OCI-LY1 (cell line): ENCODE results near the gene KCNMA1.

Experiments
- H2AFZ ChIP-seq: fragments of 200-600 bp; sonication (generic), shearing (Covaris generic); 2 replicates; pipeline ENCODE4 v1.6.0; 2014; ENCODE audit warnings: antibody characterized with exemption, mild to moderate bottlenecking, low read length
- H3F3A ChIP-seq: fragments of 200-600 bp; sonication (generic), shearing (Covaris generic); 2 replicates; pipeline ENCODE4 v1.6.0; 2014; ENCODE audit warnings: mild to moderate bottlenecking, antibody characterized with exemption, low read length, moderate library complexity; ENCODE audit not compliant: insufficient read depth
- H3K27ac ChIP-seq: fragments of 200-600 bp; sonication (generic); 2 replicates; pipeline ENCODE4 v1.5.1; 2014; ENCODE audit warnings: low read length, mixed run types, mild to moderate bottlenecking, low read depth; ENCODE audit not compliant: poor library complexity, severe bottlenecking
- H3K27me3 ChIP-seq: fragments of 200-600 bp; sonication (generic); 2 replicates; pipeline ENCODE4 v1.6.0; 2014; ENCODE audit warnings: antibody characterized with exemption, mild to moderate bottlenecking, low read length, moderate library complexity; ENCODE audit not compliant: insufficient read depth
- H3K36me3 ChIP-seq: fragments of 200-600 bp; sonication (generic); 2 replicates; pipeline ENCODE4 v1.6.1; 2014; ENCODE audit warnings: mild to moderate bottlenecking, antibody characterized with exemption, low read length, moderate library complexity, mixed read lengths; ENCODE audit not compliant: insufficient read depth
- H3K4me1 ChIP-seq: fragments of 200-600 bp; sonication (generic); 2 replicates; pipeline ENCODE4 v1.5.1; 2014; ENCODE audit warnings: mild to moderate bottlenecking, low read length, moderate library complexity; ENCODE audit not compliant: insufficient read depth, severe bottlenecking
- H3K4me2 ChIP-seq: fragments of 200-600 bp; sonication (generic), shearing (Covaris generic); 2 replicates; pipeline ENCODE4 v1.6.1; 2014; ENCODE audit warnings: low read length
- H3K4me3 ChIP-seq: fragments of 200-600 bp; sonication (generic); 2 replicates; pipeline ENCODE4 v1.5.1; 2014; ENCODE audit warnings: low read length, low read depth, mild to moderate bottlenecking, mixed read lengths; ENCODE audit not compliant: poor library complexity, severe bottlenecking
- H3K79me2 ChIP-seq: fragments of 200-600 bp; shearing (Covaris generic); 2 replicates; pipeline ENCODE4 v1.6.1; 2016; ENCODE audit warnings: mixed run types, low read length, mixed read lengths; ENCODE audit not compliant: insufficient read depth
- H3K9ac ChIP-seq: fragments of 200-600 bp; sonication (generic), shearing (Covaris generic); 2 replicates; pipeline ENCODE4 v1.6.1; 2014; ENCODE audit warnings: mild to moderate bottlenecking, low read length, mixed read lengths
- H3K9me2 ChIP-seq: fragments of 200-600 bp; sonication (generic), shearing (Covaris generic); 2 replicates; pipeline ENCODE4 v1.6.1; 2014; ENCODE audit warnings: low read depth, mild to moderate bottlenecking, low read length, mixed read lengths
- H3K9me3 ChIP-seq: fragments of 200-600 bp; shearing (Covaris generic); 2 replicates; pipeline ENCODE4 v1.6.1; 2014; ENCODE audit warnings: low read length, mixed read lengths
- H4K20me1 ChIP-seq: fragments of 200-600 bp; sonication (generic), shearing (Covaris generic); 2 replicates; pipeline ENCODE4 v1.6.0; 2016; ENCODE audit warnings: mild to moderate bottlenecking, low read length; ENCODE audit not compliant: insufficient read depth
- EZH2 ChIP-seq: fragments of 200-600 bp; sonication (generic), shearing (Covaris generic); IDR thresholded peaks from 2 replicates; pipeline ENCODE4 v1.8.0; 2017; ENCODE audit warnings: borderline replicate concordance, mixed run types, mild to moderate bottlenecking, antibody characterized with exemption, low read length, moderate library complexity, mixed read lengths
- TF ChIP-seq, protein P1 (sequence below): fragments of 200-600 bp; sonication (generic), shearing (Covaris generic); IDR thresholded peaks from 2 replicates; pipeline ENCODE4 v1.5.1; 2017; ENCODE audit warnings: mild to moderate bottlenecking, antibody characterized with exemption, low read length, moderate library complexity, mixed read lengths

The KCNMA1 gene

DNA sequence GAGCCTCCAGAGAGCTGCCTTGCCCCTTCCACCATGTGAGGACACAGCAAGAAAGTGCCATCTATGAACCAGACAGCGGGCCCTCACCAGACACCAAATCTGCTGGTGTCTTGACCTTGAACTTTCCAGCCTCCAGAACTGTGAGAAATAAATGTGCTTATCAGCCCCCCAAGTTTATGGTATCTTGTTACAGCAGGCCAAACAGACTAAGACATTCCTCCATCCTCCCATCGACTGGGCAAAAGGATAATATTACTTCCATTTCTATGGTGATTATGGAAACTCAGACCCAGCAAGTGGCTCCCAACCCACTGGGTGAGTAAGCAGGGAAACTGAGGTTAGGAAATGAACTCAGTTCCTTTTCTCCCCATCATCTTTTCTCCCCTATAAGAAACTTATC, 288.4 kb downstream of the KCNMA1 start:
- no peak for TF ChIP-seq EZH2
- TF ChIP-seq, protein P1, sequence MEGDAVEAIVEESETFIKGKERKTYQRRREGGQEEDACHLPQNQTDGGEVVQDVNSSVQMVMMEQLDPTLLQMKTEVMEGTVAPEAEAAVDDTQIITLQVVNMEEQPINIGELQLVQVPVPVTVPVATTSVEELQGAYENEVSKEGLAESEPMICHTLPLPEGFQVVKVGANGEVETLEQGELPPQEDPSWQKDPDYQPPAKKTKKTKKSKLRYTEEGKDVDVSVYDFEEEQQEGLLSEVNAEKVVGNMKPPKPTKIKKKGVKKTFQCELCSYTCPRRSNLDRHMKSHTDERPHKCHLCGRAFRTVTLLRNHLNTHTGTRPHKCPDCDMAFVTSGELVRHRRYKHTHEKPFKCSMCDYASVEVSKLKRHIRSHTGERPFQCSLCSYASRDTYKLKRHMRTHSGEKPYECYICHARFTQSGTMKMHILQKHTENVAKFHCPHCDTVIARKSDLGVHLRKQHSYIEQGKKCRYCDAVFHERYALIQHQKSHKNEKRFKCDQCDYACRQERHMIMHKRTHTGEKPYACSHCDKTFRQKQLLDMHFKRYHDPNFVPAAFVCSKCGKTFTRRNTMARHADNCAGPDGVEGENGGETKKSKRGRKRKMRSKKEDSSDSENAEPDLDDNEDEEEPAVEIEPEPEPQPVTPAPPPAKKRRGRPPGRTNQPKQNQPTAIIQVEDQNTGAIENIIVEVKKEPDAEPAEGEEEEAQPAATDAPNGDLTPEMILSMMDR = no peak
- no peaks in the 10 kb centered on the region for H4K20me1 ChIP-seq
- no peak overlapping the region for H3K27ac ChIP-seq
- no peak overlapping the region for H3K4me3 ChIP-seq
- no peaks in the 10 kb centered on the region for H3K79me2 ChIP-seq
- H3K9me2 ChIP-seq = no peaks in the 10 kb centered on the region
- H3K9me3 ChIP-seq = no peaks in the 10 kb centered on the region
- H3K9ac ChIP-seq = no peak overlapping the region
- no peaks in the 10 kb centered on the region for H3K4me1 ChIP-seq
- H3K4me2 ChIP-seq = no peak overlapping the region
- H3F3A ChIP-seq = no peaks in the 10 kb centered on the region
- H2AFZ ChIP-seq = no peak overlapping the region
- H3K27me3 ChIP-seq = no peaks in the 10 kb centered on the region
- H3K36me3 ChIP-seq = no peaks in the 10 kb centered on the region

DNA sequence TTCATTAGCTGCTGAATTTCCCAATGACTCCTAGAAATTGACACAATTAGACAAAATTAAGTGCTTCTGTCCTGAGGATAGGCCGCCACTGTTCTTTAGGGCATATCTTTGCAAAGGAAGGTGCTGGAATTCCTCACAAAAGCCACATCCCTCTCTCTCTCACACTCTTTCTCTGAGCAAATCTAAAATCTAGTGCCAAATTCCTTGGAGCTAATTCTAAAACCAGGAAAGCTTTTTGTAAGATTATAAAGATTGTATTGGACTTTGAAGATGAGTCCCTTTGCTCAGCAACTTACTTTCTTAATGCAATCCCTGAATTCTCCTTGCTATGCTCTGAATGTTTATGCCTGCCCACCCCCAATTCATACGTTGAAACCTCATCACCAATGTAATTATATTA, 288.9 kb downstream of the KCNMA1 start:
- H3K4me1 ChIP-seq = no peaks in the 10 kb centered on the region
- no peak overlapping the region for H3K4me2 ChIP-seq
- TF ChIP-seq, protein P1 = no peak
- TF ChIP-seq EZH2 = no peak
- no peaks in the 10 kb centered on the region for H4K20me1 ChIP-seq
- H3K27me3 ChIP-seq = no peaks in the 10 kb centered on the region
- no peak overlapping the region for H3K9ac ChIP-seq
- H2AFZ ChIP-seq = no peak overlapping the region
- H3K9me2 ChIP-seq = no peaks in the 10 kb centered on the region
- no peak overlapping the region for H3K27ac ChIP-seq
- no peaks in the 10 kb centered on the region for H3K36me3 ChIP-seq
- no peak overlapping the region for H3K4me3 ChIP-seq
- H3F3A ChIP-seq = no peaks in the 10 kb centered on the region
- no peaks in the 10 kb centered on the region for H3K9me3 ChIP-seq
- H3K79me2 ChIP-seq = no peaks in the 10 kb centered on the region

DNA sequence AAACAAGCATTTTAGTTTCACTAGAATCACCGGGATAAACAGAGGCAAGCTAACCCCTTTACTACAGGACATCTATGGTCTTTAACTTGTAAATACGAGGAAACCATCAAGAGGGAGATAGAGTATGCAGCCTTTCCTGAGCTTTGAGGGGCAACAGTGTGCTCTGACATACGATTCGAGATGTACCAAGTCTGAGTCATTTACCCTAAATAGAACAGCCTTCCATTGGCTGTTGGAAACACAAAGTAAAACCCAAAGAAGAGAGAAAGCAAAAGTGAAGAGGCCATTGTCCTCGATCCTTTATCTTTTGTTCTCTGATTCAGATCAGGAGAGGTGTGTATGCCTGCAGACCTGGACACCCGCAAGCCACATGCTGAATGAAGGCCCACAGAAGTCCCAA, 289.5 kb downstream of the KCNMA1 start:
- H3K9me3 ChIP-seq = no peaks in the 10 kb centered on the region
- H3K9ac ChIP-seq = no peak overlapping the region
- no peaks in the 10 kb centered on the region for H4K20me1 ChIP-seq
- H3F3A ChIP-seq = no peaks in the 10 kb centered on the region
- H3K79me2 ChIP-seq = no peaks in the 10 kb centered on the region
- no peaks in the 10 kb centered on the region for H3K4me1 ChIP-seq
- H3K9me2 ChIP-seq = no peaks in the 10 kb centered on the region
- H3K4me3 ChIP-seq = no peak overlapping the region
- H3K27ac ChIP-seq = no peak overlapping the region
- H3K36me3 ChIP-seq = no peaks in the 10 kb centered on the region
- no peak overlapping the region for H3K4me2 ChIP-seq
- TF ChIP-seq, protein P1 = no peak
- no peak for TF ChIP-seq EZH2
- no peak overlapping the region for H2AFZ ChIP-seq
- H3K27me3 ChIP-seq = no peaks in the 10 kb centered on the region
